ENCODE measurements around the gene CNOT6. TPM values are rescaled to one million over a fixed set of nuclear protein-coding genes. Genes with fewer than 3 reads are reported as not detected.

The CNOT6 gene
- total RNA-seq, 1 experiment from 2014 or later, result 32.8 TPM

- H3K27me3 ChIP-seq (ENCODE audit: control insufficient read depth, insufficient read depth, low read length), result no peaks in the 10 kb centered on the region
- H3K36me3 ChIP-seq (ENCODE audit: control insufficient read depth, insufficient read depth, low read length), result no peaks in the 10 kb centered on the region
- H3K4me3 ChIP-seq (ENCODE audit: low read depth in 2 of 2, low read length in 2 of 2), result no peak overlapping the region
- no peaks in the 10 kb centered on the region for H3K4me1 ChIP-seq (ENCODE audit: control insufficient read depth, insufficient read depth, low read length)
- ATAC-seq (no peak), DNase-seq (ENCODE audit: low read depth, low spot score) (no peak)
- no peaks in the 10 kb centered on the region for H3K9me3 ChIP-seq (ENCODE audit: control insufficient read depth, insufficient read depth, low read depth, low read length)
- in situ Hi-C loops (cut with HindIII; ENCODE audit: low pct_unique_long_range_greater_than_20kb, low sequenced_read_pairs) (no loop called here), intact Hi-C loops (cut with micrococcal nuclease; ENCODE audit: unreplicated experiment) (no loop called here)
- TF ChIP-seq, protein P1, sequence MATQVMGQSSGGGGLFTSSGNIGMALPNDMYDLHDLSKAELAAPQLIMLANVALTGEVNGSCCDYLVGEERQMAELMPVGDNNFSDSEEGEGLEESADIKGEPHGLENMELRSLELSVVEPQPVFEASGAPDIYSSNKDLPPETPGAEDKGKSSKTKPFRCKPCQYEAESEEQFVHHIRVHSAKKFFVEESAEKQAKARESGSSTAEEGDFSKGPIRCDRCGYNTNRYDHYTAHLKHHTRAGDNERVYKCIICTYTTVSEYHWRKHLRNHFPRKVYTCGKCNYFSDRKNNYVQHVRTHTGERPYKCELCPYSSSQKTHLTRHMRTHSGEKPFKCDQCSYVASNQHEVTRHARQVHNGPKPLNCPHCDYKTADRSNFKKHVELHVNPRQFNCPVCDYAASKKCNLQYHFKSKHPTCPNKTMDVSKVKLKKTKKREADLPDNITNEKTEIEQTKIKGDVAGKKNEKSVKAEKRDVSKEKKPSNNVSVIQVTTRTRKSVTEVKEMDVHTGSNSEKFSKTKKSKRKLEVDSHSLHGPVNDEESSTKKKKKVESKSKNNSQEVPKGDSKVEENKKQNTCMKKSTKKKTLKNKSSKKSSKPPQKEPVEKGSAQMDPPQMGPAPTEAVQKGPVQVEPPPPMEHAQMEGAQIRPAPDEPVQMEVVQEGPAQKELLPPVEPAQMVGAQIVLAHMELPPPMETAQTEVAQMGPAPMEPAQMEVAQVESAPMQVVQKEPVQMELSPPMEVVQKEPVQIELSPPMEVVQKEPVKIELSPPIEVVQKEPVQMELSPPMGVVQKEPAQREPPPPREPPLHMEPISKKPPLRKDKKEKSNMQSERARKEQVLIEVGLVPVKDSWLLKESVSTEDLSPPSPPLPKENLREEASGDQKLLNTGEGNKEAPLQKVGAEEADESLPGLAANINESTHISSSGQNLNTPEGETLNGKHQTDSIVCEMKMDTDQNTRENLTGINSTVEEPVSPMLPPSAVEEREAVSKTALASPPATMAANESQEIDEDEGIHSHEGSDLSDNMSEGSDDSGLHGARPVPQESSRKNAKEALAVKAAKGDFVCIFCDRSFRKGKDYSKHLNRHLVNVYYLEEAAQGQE (IDR thresholded peaks at IDR 0.05; ENCODE audit: insufficient read depth in 1 of 2, low read depth in 2 of 2, low read length in 1 of 2), result no peak
- TF ChIP-seq POLR2AphosphoS5 (IDR thresholded peaks at IDR 0.05; ENCODE audit: low read depth, low read length) (no peak), SIN3A (IDR thresholded peaks at IDR 0.05; ENCODE audit: borderline replicate concordance, insufficient read depth, low read depth, low read length) (no peak), TCF7L2 (IDR thresholded peaks at IDR 0.05; ENCODE audit: low read depth, low read length) (no peak)
- TF ChIP-seq, protein P2, sequence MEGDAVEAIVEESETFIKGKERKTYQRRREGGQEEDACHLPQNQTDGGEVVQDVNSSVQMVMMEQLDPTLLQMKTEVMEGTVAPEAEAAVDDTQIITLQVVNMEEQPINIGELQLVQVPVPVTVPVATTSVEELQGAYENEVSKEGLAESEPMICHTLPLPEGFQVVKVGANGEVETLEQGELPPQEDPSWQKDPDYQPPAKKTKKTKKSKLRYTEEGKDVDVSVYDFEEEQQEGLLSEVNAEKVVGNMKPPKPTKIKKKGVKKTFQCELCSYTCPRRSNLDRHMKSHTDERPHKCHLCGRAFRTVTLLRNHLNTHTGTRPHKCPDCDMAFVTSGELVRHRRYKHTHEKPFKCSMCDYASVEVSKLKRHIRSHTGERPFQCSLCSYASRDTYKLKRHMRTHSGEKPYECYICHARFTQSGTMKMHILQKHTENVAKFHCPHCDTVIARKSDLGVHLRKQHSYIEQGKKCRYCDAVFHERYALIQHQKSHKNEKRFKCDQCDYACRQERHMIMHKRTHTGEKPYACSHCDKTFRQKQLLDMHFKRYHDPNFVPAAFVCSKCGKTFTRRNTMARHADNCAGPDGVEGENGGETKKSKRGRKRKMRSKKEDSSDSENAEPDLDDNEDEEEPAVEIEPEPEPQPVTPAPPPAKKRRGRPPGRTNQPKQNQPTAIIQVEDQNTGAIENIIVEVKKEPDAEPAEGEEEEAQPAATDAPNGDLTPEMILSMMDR (IDR thresholded peaks at IDR 0.05), result no peak
- ChIA-PET POLR2A (no interaction called here), CTCF (no interaction called here)
- no peak overlapping the region for H3K27ac ChIP-seq (ENCODE audit: low read length)
- no TSS peak for BruUV-seq (replicated peaks)
Measured at GRCh38 chr5:180608572-180609310, 114.6 kb downstream of the CNOT6 start.

- in situ Hi-C loops (cut with HindIII; ENCODE audit: low pct_unique_long_range_greater_than_20kb, low sequenced_read_pairs), result no loop called here
- POLR2A ChIA-PET, result no interaction called here
- Histone ChIP-seq H3K4me1 (ENCODE audit: control insufficient read depth, insufficient read depth, low read length) (no peaks in the 10 kb centered on the region), H3K9me3 (ENCODE audit: control insufficient read depth, insufficient read depth, low read depth, low read length) (no peaks in the 10 kb centered on the region), H3K27ac (ENCODE audit: low read length) (no peak overlapping the region), H3K4me3 (ENCODE audit: low read depth in 2 of 2, low read length in 2 of 2) (no peak overlapping the region), H3K36me3 (ENCODE audit: control insufficient read depth, insufficient read depth, low read length) (no peaks in the 10 kb centered on the region), H3K27me3 (ENCODE audit: control insufficient read depth, insufficient read depth, low read length) (no peaks in the 10 kb centered on the region)
- DNase-seq (ENCODE audit: low read depth, low spot score) (no peak), ATAC-seq (no peak)
- CTCF ChIA-PET, result no interaction called here
- no peak for TF ChIP-seq TCF7L2 (IDR thresholded peaks at IDR 0.05; ENCODE audit: low read depth, low read length)
- TF ChIP-seq, protein P1 (IDR thresholded peaks at IDR 0.05; ENCODE audit: insufficient read depth in 1 of 2, low read depth in 2 of 2, low read length in 1 of 2), result no peak
- TF ChIP-seq, protein P2 (IDR thresholded peaks at IDR 0.05), result no peak
- TF ChIP-seq SIN3A (IDR thresholded peaks at IDR 0.05; ENCODE audit: borderline replicate concordance, insufficient read depth, low read depth, low read length), result no peak
- no peak for TF ChIP-seq POLR2AphosphoS5 (IDR thresholded peaks at IDR 0.05; ENCODE audit: low read depth, low read length)
- intact Hi-C loops (cut with micrococcal nuclease; ENCODE audit: unreplicated experiment), result no loop called here
- BruUV-seq (replicated peaks), result no TSS peak
Measured at GRCh38 chr5:180609386-180609785, 115.2 kb downstream of the CNOT6 start.
